ENCODE results near the gene GPS1.

Gene GPS1

DNA sequence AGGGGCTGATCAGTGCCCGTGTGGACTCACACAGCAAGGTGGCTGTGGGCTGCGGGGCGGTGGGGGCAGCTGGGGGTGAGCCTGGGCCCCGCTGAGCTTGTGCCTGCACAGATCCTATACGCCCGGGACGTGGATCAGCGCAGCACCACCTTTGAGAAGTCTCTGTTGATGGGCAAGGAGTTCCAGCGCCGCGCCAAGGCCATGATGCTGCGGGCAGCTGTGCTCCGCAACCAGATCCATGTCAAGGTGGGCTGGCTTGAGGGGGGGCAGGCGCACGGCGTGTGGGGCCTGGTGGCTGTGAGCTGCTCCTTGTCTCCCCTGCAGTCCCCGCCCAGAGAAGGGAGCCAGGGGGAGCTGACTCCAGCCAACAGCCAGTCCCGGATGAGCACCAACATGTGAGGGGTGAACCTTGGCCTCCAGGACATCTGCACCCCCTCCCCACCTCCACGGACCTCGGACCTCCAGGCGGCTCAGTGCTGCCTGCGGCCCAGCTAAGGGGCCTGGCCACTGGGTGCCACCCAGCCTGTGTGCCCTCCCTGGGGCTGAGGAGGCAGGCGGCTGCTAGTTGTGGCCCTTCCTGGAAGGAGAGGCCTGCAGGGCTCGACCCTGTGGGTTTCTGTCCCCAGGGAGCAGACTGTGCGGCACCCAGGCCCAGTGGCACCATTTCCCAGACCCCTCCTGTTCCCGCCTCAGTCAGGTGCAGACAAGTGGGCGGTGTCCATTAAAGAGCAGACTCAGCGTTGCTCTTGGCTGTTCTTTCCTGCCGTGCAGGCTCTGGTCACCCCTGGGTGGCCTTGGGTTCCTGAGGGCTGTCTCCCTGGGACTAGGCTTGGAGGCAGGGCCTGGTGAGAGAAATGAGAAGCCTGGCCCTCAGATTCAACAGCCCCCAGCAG is 5.3 kb downstream of the GPS1 start:
- no peak for DNase-seq (ENCODE audit: low read depth in 1 of 2, low spot score in 1 of 2)

DNA sequence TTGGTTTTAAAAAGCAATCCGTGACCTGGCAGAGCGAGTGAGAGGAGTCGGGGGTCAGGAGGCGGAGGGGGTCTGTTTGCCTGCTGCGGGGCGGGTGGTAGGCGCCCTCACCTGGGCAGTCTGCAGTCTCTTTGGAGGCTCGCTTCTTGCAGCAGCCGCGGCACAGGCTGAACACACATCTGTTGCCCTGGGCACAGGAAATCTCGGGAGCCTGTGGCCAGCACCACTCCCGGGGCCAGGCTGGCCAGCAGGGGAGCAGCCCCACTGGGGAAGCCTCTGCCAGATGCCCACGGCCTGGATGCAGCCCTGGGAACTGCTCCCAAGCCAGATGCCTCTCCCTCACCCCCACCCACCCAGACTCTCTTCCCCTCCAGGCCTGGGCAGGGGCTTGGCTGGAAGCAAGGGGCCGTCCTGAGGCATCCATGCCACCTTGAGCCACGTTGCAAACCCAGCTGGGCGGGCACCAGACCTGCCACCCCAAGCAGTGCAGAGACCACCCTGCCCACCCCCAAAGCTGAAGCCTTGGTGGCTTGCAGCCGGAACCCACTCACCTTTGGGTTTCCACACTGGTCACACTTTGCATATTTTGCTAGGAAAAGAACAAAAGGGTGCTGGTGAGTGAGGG is 6.6 kb downstream of the GPS1 start:
- DNase-seq (ENCODE audit: low read depth in 1 of 2, low spot score in 1 of 2): no peak

DNA sequence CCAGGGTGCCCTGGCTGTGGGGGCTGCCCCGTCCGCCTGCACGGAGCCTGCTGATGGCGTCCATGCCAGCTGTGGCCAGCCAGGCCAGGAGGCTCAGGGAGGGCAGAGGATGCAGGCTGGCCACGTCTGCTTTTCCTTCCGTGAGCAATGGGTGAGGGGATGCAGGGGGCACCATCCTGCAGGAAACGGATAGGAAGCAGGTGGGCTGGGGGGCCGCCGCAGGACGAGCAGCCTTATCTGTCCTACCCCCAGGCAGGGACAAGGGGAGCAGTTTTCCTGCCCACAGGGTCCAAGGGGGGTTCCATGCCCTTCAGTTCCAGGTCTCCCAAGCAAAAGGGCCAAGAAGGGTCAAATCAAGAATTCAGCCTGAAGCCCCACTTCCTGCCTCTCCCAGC is 7.2 kb downstream of the GPS1 start:
- no peak for DNase-seq (ENCODE audit: low read depth in 1 of 2, low spot score in 1 of 2)

DNA sequence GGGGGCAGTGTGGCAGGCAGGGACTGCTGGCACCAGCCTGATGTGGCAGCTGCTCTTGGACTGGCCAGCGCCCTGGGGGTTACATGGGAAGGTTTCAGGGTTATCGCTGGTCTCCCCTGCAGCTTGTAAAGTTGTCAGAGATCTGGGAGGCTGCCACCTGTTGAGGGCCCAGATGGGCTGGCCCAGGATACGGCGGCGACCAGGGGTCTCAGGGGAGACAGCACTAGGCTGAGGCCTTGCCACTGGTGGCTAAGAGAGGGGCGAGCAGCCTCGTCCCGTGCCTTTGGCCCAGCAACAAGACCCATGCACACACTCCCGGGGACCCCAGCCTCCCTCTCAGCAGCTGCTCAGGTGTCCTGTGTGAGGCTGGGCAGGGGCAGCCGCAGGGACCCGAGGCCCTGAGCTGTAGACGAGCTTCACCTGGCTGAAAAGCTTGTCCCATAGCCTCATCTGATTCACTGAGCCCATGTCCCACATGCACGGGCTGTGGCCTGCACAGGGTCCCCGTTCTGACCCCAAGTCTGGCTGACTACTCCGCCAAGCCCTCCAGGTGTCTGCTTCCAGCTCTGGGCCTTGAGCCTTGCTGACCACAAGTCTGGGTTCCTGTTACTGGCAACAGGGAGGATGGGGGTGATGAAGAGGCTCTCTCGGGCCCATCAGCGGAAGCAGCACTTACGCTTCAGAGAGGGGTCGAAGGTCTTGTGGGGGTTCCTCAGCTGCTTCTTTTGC is 7.7 kb downstream of the GPS1 start:
- no peak for DNase-seq (ENCODE audit: low read depth in 1 of 2, low spot score in 1 of 2)

DNA sequence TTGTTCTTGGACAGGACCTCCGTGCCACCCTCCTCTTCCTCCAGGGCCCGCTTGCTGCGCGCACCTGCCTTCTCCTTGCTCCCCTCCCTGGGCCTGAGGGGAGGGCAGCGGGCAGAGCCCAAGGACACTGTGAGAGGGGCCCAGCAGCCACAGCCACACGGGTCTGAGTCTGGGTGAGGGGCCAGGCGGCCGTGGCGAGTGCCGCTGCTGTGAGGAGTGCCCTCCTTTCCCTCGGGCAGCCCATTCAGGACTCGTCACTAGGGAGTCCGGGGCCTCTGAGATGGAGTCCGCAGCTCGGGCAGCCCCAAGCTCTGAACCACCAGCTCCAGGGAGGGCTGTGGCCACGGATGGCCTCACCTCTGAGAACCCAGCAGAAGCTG is 8.3 kb downstream of the GPS1 start:
- DNase-seq (ENCODE audit: low read depth in 1 of 2, low spot score in 1 of 2): no peak

DNA sequence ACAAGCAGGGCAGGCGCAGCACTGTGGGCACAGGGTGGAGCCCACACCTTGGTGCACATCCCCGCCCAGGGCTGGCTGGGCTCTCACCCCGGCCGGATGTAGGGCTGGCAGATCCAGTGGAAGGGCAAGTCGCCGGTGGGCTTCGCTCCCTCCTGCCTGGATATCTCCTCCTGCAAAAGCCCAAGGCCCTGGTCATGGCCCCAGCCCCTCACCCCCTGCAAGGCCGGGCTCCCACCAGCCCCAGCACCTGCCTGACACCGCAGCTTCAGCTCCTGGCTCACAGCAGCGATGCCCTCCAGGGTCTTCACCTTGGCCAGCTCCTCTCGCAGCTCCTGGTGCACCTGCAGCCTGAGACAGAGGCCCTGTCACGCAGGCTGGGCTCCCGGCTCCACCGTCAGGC is 8.9 kb downstream of the GPS1 start:
- DNase-seq (ENCODE audit: low read depth in 1 of 2, low spot score in 1 of 2): no peak

DNA sequence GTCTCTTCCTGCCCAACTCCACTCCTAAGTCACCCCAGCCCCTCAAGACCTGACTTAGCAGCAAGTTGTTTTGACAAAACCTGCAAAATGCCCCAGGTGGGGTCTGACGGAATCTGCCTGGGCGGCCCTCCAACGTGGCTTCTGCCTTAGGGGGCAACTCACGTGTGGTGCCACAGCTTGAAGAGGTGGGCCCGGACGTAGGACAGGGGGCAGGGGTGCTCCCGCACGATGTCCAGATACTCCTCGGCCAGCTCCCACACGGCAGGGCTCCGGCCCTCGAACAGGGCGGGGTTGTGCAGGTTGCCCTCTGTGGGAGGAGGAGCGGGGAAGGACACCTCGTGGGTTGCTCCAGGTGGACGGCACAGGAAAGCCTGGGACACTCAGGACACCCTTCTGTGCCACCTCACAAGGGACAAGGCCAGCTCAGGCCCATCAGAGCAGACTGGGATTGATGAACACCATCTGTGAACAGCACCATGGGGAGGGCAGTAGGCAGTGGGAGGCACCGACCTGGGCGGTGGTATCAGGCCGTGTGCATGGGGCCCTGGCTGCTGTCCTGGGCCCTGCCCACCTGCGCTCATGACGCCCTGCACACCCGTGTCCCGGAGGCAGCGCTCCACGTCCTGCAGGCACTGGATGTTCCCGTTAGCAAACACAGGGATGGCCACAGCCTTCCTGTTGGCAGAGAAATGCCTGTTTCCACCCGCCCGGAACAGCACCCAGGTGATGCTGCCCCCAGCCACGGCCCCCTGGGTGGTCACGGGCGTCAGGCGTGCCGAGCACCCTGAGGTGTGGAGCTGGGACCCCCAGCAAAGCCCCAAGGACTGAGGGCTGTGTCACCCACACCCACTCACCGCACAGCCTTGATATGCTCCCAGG is 9.6 kb downstream of the GPS1 start:
- DNase-seq (ENCODE audit: low read depth in 1 of 2, low spot score in 1 of 2): no peak

DNA sequence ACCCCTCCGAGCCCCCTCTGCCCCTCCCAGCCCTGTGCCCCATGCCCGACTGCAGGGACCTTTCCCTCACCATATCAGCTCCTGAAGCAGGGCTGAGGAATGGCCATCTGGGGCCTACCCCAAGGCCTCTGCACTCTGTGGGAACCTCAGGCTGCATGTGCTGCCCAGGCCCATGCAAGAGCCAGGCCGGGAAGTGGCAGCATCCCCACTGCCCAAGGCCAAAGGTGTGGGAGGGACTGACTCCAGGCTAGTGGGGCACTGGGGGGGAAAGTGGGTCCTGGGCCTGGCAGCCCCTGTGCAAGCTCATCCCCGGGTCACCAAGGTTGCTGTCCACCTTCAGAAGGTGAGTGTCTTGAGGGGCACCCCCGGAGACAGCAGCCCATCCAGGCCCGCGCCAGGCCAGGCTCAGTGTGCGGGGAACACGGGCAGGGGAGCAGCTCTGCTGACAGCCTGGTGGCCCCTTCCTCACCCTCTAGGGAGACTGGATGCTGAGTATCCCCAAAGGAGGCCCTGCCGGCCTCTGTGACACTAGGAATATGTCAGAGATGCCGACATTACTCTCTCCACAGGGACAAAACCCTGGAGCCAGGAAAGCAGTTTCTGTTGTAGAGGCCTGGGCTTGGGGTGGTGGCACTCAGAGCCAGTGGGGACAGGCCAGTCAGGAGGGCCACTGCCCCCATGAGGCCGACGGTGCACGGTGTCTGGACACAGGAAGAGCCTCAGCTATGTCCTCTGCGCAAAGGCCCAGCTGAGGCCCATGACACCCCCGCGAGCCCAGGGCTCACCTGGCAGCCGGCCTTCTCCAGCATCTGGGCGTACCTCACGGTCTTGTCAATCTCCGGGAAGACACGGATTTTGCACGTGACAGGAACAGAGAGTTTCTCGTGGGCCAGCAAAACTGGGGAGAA is 10.6 kb downstream of the GPS1 start:
- DNase-seq (ENCODE audit: low read depth in 1 of 2, low spot score in 1 of 2): no peak

DNA sequence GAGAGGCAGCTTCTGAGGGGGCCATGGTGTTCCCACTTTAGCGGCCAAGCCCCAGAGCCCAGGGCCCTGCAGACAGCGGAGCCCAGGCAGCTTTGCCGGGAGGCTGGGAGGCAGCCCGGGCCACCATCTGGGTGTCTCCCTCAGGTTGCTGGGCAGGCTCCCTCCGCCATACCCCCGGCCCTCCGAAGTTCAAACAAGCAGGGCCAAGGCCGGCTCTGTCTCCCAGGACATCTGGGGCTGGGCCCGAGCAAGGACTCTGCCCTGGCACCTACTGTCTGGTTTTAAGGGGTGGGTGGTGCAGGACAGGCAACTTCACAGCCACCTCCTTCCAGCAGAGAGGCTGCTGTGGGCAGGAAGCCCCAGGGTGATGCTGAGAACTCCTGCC is 11.3 kb downstream of the GPS1 start:
- no peak for DNase-seq (ENCODE audit: low read depth in 1 of 2, low spot score in 1 of 2)

DNA sequence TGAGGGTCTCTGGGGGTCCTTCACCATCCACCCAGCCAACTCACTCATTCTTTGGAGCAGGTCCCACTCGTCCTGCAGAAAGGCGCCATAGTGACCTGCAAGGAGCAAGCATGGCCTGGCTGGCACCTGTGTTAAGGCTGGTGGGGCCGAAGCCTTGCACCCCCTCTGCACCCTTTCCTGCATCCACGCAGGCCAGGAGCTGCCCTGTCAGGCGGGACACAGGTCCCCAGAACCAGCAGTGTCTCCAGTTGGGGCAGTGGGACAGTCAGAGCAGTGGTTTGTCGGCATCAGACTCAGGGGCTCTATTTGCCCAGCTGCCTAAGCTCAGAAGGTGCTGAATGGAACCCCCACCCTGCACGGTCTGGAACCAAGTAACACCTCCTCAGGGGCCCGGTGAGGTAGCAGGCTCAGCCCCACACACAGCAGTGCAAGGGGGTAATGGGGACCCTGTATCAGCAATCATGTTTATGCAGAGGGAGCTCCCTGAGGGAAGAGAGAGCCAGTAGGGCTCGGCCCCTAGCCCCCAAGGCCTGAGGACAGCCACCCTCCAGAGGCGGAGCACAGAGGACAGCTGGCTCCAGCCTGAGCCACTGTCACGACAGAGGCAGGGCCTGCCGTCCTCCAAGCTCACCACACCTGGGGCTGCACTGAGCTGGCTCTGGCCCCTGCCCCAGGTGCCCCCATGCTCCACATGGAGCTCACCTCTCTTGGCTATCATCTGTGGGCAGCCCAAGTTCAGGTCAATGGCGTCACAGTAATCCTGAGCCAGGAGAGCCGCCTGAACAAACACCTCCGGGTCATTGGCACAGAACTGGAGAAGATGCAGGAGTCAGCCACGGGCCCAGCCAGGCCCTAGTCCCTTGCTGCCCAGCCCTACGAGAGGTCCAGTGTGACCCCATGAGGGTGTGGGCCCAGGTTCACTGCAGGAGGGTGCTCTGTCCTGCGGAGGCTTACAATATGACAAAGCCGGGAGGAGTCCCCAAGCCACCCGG is 12.0 kb downstream of the GPS1 start:
- DNase-seq (ENCODE audit: low read depth in 1 of 2, low spot score in 1 of 2): no peak

DNA sequence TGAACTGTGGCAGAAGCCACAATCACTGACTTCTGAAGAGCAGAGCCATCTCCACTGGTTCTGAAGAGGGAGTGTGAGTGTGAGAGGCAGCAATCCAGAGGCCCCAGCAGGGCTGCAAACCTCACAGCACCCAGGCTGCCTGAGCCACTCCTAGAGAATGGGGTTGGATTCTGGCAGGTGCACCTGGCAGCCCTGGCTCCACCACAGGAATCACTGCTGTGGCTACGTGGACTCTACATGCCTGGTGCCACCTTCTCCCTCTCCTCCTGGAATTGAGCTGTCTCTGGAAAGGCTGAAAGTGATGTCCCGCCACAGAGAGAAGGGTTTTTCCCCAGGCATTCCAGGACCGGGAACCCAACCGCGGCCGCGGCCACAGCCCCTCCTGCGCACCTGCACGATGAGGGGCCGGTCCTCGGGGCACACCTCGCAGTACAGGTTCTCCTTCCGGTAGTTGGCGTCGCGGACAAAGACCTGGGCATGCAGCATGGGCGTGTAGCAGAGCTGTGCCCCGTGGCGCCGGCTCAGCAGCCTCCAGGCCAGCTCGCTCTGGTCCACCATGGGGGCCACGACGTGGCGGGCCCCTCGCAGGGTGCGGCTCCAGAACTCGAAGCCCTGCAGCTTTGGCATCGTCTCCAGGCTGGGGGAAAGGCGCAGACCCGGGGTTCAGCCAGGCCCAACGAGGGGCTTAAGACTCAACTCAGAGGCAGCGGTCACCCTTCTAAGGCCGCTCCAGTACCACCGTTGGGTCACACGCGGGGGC is 12.9 kb downstream of the GPS1 start:
- no peak for DNase-seq (ENCODE audit: low read depth in 1 of 2, low spot score in 1 of 2)

DNA sequence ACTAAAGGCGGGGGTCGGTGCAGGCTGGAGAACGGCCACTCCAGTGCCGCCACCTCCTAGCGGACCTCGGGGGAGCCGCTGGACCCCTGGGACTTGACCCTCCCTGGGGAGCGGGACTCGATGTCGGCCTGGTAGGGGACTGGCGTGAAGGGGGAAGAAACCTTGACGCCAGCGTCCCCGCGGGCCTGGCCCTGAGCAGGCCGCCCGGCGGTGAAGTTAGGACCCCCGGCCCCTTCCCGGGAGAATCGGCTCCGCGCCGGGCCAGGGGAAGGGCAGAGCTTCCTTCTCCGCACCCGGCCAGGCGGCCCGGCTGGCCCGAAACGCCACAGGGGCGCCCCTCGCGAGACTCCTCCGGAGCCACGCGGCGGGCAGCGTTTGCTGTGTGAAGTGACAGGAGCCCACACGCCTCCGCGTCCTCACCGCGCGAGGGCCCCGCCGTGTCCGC is 13.5 kb downstream of the GPS1 start:
- no peak for DNase-seq (ENCODE audit: low read depth in 1 of 2, low spot score in 1 of 2)

DNA sequence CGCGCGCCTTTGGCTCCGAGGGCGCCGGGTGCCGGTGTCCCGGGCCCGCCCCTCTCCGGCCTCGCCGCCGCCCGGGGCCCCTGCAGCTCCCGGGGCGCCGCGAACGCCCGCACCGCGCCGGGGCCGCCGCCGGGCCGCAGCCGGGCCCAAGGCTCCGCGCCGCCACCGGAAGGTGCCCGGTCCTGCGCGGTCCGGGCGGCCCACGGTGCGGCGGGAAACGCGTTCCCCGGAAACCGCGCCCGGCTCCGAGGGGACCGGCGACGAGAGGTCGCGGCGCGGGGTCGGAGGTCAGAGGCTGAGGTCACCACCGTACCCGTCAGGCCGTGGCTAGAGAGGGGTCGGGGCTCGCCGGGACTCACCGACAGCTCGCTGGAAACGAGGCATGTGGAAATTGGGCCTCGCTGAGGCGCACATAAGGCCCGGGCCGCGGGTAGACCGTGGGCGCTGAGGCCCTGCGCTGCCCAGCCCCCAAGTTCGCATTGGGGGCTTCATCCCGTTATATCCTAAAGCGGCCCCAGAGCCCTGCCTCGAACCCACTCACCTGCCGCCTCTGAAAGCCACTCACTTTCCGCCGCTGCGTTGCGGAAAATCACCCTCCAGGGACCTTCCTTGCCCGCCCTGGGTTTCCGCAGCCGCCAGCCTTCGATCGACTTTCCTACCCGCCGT is 14.1 kb downstream of the GPS1 start, which contains the start of gene DUS1L:
Gene DUS1L, minus strand, starts transcription at position 167 of the 666 bp plus-strand sequence. CDS start 745 bp downstream, outside the sequence.
- peak; percentile 55 to 70 for DNase-seq (ENCODE audit: low read depth in 1 of 2, low spot score in 1 of 2)

DNA sequence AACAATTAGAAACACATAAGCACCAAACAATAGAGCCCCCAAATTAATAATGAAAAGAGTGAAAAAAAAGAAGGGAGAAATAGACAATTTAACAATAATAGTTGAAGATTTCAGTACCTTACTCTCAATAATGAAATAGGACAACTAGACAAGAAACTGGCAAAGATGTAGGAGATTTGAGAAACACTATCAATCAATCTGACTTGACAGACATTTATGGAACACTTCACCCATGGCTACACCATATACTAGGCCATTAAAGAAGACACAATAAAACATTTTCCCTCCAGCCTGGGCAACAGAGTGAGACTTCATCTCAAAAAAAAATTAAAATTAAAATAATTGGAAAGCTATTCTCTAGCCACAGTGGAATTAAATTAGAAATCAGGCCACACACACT is 18.9 kb downstream of the GPS1 start:
- no peak for DNase-seq (ENCODE audit: low read depth in 1 of 2, low spot score in 1 of 2)

DNA sequence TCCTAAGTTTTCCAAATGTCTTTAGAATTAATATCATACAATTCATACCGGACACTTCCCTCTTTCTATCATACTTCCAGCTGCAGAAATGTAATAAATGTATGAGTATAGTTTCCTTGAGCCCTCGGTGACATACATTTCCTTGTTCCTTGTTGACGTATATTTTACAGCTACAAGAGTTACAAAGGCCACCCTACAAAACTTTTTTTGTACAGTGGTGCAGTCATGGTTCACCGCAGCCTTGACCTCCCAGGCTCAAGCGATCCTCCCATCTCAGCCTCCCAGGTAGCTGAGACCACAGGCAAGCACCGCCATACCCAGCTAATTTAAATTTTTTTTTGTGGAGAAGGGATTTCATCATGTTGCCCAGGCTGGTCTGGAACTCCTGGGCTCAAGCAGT is 21.1 kb downstream of the GPS1 start:
- DNase-seq (ENCODE audit: low read depth in 1 of 2, low spot score in 1 of 2): no peak

DNA sequence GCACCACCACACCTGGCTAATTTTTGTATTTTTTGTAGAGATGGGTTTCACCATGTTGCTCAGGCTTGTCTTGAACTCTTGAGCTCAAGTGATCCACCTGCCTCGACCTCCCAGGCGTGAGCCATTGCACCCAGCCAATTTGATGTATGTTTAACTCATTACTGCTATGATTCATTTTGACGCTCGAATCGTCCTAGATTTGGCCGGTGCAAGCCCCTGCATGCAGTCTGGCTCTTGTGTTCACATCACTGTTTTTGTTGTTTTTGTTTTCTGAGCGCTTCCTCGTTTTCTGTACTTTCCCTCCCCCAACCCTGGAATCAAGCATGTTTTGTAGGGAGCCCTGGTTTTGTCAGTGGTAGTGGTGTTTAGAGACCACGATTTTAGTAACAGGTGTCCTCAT is 21.7 kb downstream of the GPS1 start:
- DNase-seq (ENCODE audit: low read depth in 1 of 2, low spot score in 1 of 2): no peak

DNA sequence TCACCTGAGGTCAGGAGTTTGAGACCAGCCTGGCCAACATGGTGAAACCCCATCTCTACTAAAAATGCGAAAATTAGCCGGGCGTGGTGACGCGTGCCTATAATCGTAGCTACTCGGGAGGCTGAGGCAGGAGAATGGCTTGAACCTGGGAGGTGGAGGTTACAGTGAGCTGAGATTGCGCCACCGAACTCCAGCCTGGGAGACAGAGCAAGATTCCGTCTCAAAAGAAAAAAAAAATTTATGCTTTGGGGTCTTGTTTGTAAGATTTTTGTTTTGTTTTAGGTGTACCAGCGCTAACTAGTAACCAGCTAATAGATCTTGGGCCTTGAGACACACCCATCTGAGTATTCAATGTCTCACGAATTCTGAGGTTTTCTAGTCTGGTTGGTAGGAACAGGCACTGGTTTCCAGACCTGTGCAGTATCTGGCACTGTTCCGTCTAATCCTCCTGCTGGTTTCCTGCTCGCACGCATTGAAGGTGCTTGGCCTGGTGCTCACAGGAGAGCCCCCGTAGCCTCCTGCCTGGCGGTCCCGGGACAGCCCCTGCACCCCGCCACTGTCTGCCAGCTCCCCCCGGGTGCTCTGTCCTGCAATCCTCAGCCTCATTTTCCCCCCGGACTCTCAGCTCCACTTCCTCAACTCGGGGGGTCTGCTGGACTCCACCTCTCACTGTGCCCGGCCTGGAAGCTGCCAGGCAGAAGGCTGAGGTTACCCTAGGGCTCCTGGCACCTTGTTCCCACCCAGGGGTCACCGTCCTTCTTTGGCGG is 24.5 kb downstream of the GPS1 start:
- DNase-seq (ENCODE audit: low read depth in 1 of 2, low spot score in 1 of 2): no peak

Data from stimulated activated CD4-positive, alpha-beta T cell treated with anti-CD3 and anti-CD28 coated beads, Interleukin-15, amount 100 ng/mL, for 1 hour (primary cell).